DND-41 (cell line): ENCODE data around the gene PADI4.

Experiments
- ATAC-seq: fragments of 200-7000 bp; cut with Tn5 transposase; 3 replicates; pipeline ENCODE4 v1.9.1; 2021; ENCODE audit warnings: low read depth; ENCODE audit not compliant: insufficient read depth
- DNase-seq: peaks from one replicate; pipeline ENCODE4 v3.0.0-alpha.2; 2020
- H2AFZ ChIP-seq: 2 replicates; pipeline ENCODE4 v1.6.0; 2012; ENCODE audit warnings: low read depth, low read length
- H3K27ac ChIP-seq: 2 replicates; pipeline ENCODE4 v1.5.1; 2012; ENCODE audit warnings: low read length, inconsistent platforms
- H3K27me3 ChIP-seq: fragments of 200-600 bp; sonication (generic); 2 replicates; pipeline ENCODE4 v1.6.0; 2012; ENCODE audit warnings: low read length, mild to moderate bottlenecking, inconsistent platforms; ENCODE audit not compliant: insufficient read depth, poor library complexity
- H3K36me3 ChIP-seq: 2 replicates; pipeline ENCODE4 v1.5.1; 2012; ENCODE audit warnings: low read length, inconsistent platforms; ENCODE audit not compliant: insufficient read depth
- H3K4me1 ChIP-seq: 2 replicates; pipeline ENCODE4 v1.5.1; 2012; ENCODE audit warnings: mild to moderate bottlenecking, low read length; ENCODE audit not compliant: insufficient read depth
- H3K4me2 ChIP-seq: 2 replicates; pipeline ENCODE4 v1.6.0; 2012; ENCODE audit warnings: mild to moderate bottlenecking, moderate library complexity, low read length, inconsistent platforms; ENCODE audit not compliant: insufficient read depth
- H3K4me3 ChIP-seq, 2 experiments: fragments of 200-600 bp in 1 of 2; shearing (Covaris generic) in 1 of 2; 2 replicates each; pipeline ENCODE4 v1.5.1; 2012 to 2016; ENCODE audit warnings: inconsistent platforms in 2 of 2, low read length in 2 of 2, mild to moderate bottlenecking in 2 of 2, low read depth in 1 of 2, moderate library complexity in 1 of 2
- H3K79me2 ChIP-seq: 2 replicates; pipeline ENCODE4 v1.6.0; 2012; ENCODE audit warnings: low read length, inconsistent platforms; ENCODE audit not compliant: insufficient read depth
- H3K9ac ChIP-seq: 2 replicates; pipeline ENCODE4 v1.6.0; 2012; ENCODE audit warnings: low read depth, mild to moderate bottlenecking, inconsistent platforms, low read length, moderate library complexity
- H3K9me3 ChIP-seq: 2 replicates; pipeline ENCODE4 v1.5.1; 2012; ENCODE audit warnings: low read length, moderate library complexity, mild to moderate bottlenecking, inconsistent platforms; ENCODE audit not compliant: insufficient read depth, severe bottlenecking
- H4K20me1 ChIP-seq: 2 replicates; pipeline ENCODE4 v1.6.0; 2012; ENCODE audit warnings: low read length; ENCODE audit not compliant: insufficient read depth
- CTCF ChIP-seq: IDR thresholded peaks from 2 replicates; pipeline ENCODE4 v1.5.1; 2012; ENCODE audit warnings: borderline replicate concordance, low read length, moderate library complexity, mild to moderate bottlenecking; ENCODE audit not compliant: poor library complexity, severe bottlenecking; ENCODE audit errors: extremely low read depth
- EZH2 ChIP-seq: IDR thresholded peaks from 3 replicates; pipeline ENCODE4 v1.6.1; 2012; ENCODE audit warnings: borderline replicate concordance, low read depth, mild to moderate bottlenecking, moderate library complexity, low read length, inconsistent platforms; ENCODE audit not compliant: severe bottlenecking

Gene PADI4

GRCh38 chr1:17272066-17272465, 35.9 kb upstream of the PADI4 start:
- DNase-seq (no peak), ATAC-seq (no peak)
- no peaks in the 10 kb centered on the region for H4K20me1 ChIP-seq
- H3K9me3 ChIP-seq: no peaks in the 10 kb centered on the region
- H2AFZ ChIP-seq: no peak overlapping the region
- no peak overlapping the region for H3K27ac ChIP-seq
- peaks cover 3% of the 10 kb centered on the region for H3K27me3 ChIP-seq
- no peak overlapping the region for H3K9ac ChIP-seq
- no peaks in the 10 kb centered on the region for H3K79me2 ChIP-seq
- H3K4me2 ChIP-seq: no peak overlapping the region
- TF ChIP-seq CTCF: no peak
- TF ChIP-seq EZH2: no peak
- H3K4me1 ChIP-seq: no peaks in the 10 kb centered on the region
- no peaks in the 10 kb centered on the region for H3K36me3 ChIP-seq
- H3K4me3 ChIP-seq: no peak overlapping the region

GRCh38 chr1:17272646-17273045, 35.4 kb upstream of the PADI4 start:
- Histone ChIP-seq H3K9ac (no peak overlapping the region), H3K9me3 (no peaks in the 10 kb centered on the region), H2AFZ (no peak overlapping the region), H4K20me1 (no peaks in the 10 kb centered on the region), H3K4me3 (no peak overlapping the region), H3K36me3 (no peaks in the 10 kb centered on the region), H3K4me1 (no peaks in the 10 kb centered on the region), H3K79me2 (no peaks in the 10 kb centered on the region), H3K4me2 (no peak overlapping the region), H3K27ac (no peak overlapping the region), H3K27me3 (peaks cover 3% of the 10 kb centered on the region)
- no peak for TF ChIP-seq CTCF
- TF ChIP-seq EZH2: no peak
- DNase-seq (no peak), ATAC-seq (no peak)

- Histone ChIP-seq H3K4me3 (no peak overlapping the region), H3K79me2 (no peaks in the 10 kb centered on the region), H4K20me1 (no peaks in the 10 kb centered on the region), H2AFZ (no peak overlapping the region), H3K36me3 (no peaks in the 10 kb centered on the region), H3K27me3 (peaks cover 3% of the 10 kb centered on the region), H3K4me1 (no peaks in the 10 kb centered on the region), H3K27ac (no peak overlapping the region), H3K4me2 (no peak overlapping the region), H3K9ac (no peak overlapping the region), H3K9me3 (no peaks in the 10 kb centered on the region)
- TF ChIP-seq CTCF (no peak), EZH2 (no peak)
- no peak for ATAC-seq
- no peak for DNase-seq
Observed at GRCh38 chr1:17273096-17273495, 34.9 kb upstream of the PADI4 start.
